Measurements from ENCODE around the gene FSTL3. TPM values are rescaled to one million over a fixed set of nuclear protein-coding genes. Genes with fewer than 3 reads are reported as not detected.
A peak's percentile ranks its signal among the peaks of the same experiment; 100 is the strongest.
"Not testable (repeated sequence)": the region's sequence is repeated elsewhere in the genome, so short reads cannot be mapped to it uniquely, and the experiment has no call there.

Gene FSTL3
- total and polyA plus RNA-seq, 2 of the 13 experiments (the other 11 are each of a cell fraction or from before 2014, with no cell fraction given) = 13.5 to 15.6 TPM

GRCh38 chr19:664913-665443, 11.2 kb upstream of the FSTL3 start (continued):
- TF ChIP-seq THRA (CRISPR knock-in tag; IDR thresholded peaks at IDR 0.05; ENCODE audit: borderline replicate concordance) (0 out of 2 replicates have a peak, but pooled peaks have one; percentile 41), PHF8 (CRISPR knock-in tag; IDR thresholded peaks at IDR 0.05) (peak; percentile 54; the same call in 1 of the 2 replicates)

GRCh38 chr19:666985-667573, 9.1 kb upstream of the FSTL3 start:
- H3K27me3 ChIP-seq (ENCODE audit: control insufficient read depth in 1 of 2, insufficient read depth in 2 of 2, low read length in 2 of 2); BruUV-seq (replicated peaks); H3K4me2 ChIP-seq (ENCODE audit: low read depth, low read length); H3K36me3 ChIP-seq (replicated peaks in 1 of 2; ENCODE audit: control insufficient read depth in 1 of 2, insufficient read depth in 2 of 2, low read length in 2 of 2); DNase-seq (ENCODE audit: low spot score); H3K4me3 ChIP-seq (replicated peaks in 1 of 3; ENCODE audit: insufficient read depth in 1 of 3, low read depth in 2 of 3, low read length in 3 of 3); H3K9ac ChIP-seq (ENCODE audit: insufficient read depth, low read depth, low read length); H3K27ac ChIP-seq (ENCODE audit: extremely low read length, insufficient read depth, low read length); POLR2A ChIA-PET; H3K9me3 ChIP-seq (ENCODE audit: low read length); FAIRE-seq; CTCF ChIA-PET (ENCODE audit: low intra/inter-chr PET ratio, low total read pairs); H3K79me2 ChIP-seq (ENCODE audit: insufficient read depth, low read length); ATAC-seq; H4K20me1 ChIP-seq (ENCODE audit: insufficient read depth, low read length); H2AFZ ChIP-seq (ENCODE audit: low read length): not testable (repeated sequence)
- in situ Hi-C loops (cut with HindIII; ENCODE audit: extremely low pct_ligation_motif_present, low pct_unique_long_range_greater_than_20kb) (loop anchor here (5.0 kb wide), 1 partner anchor 65 kb away; no protein-coding TSS in a partner anchor), intact Hi-C loops (cut with micrococcal nuclease; ENCODE audit: unreplicated experiment) (loop anchor here (10.0 kb wide), 2 partner anchors 82 to 258 kb away; partner anchors contain the start of genes ARID3A and HCN2)
- TF ChIP-seq ZSCAN21 (CRISPR knock-in tag; IDR thresholded peaks at IDR 0.05; ENCODE audit: borderline replicate concordance) (0 out of 2 replicates have a peak, but pooled peaks have one; percentile 28), ZNF772 (CRISPR knock-in tag; IDR thresholded peaks at IDR 0.05) (0 out of 2 replicates have a peak, but pooled peaks have one; percentile 28), SETDB1 (CRISPR knock-in tag; IDR thresholded peaks at IDR 0.05; ENCODE audit: borderline replicate concordance) (0 out of 2 replicates have a peak, but pooled peaks have one; percentile 19), ZNF280B (CRISPR knock-in tag; IDR thresholded peaks at IDR 0.05; ENCODE audit: borderline replicate concordance) (peak; percentile 20; the same call in 1 of the 2 replicates), CHCHD3 (CRISPR knock-in tag; IDR thresholded peaks at IDR 0.05) (0 out of 2 replicates have a peak, but pooled peaks have one; percentile 59)
- peaks cover 66% of the 10 kb centered on the region for H3K4me1 ChIP-seq (ENCODE audit: insufficient read depth, low read length)
- 89% methylated on average over 14 of the region's 38 CpGs for WGBS (ENCODE audit: low lambda C conversion rate)

Data from HepG2 (cell line).